ENCODE measurements around the gene WRAP73.

Gene WRAP73

GRCh38 chr1:3649342-3650247, at the start of gene WRAP73:
TSS of gene WRAP73 (minus strand) at chr1:3650103. CDS start at chr1:3649999, 104 bp downstream.
- DNase-seq: peak; percentile 81

GRCh38 chr1:3699596-3699995, 49.7 kb upstream of the WRAP73 start:
- DNase-seq: no peak

- no peak for DNase-seq
Observed at GRCh38 chr1:3698660-3699408, 48.9 kb upstream of the WRAP73 start.

GRCh38 chr1:3697810-3698209, 47.9 kb upstream of the WRAP73 start:
- DNase-seq: no peak

- DNase-seq: no peak
Observed at GRCh38 chr1:3697104-3697503, 47.2 kb upstream of the WRAP73 start.

- no peak for DNase-seq
Observed at GRCh38 chr1:3696689-3697088, 46.8 kb upstream of the WRAP73 start.

- DNase-seq: no peak
Observed at GRCh38 chr1:3695326-3696217, 45.7 kb upstream of the WRAP73 start.

GRCh38 chr1:3693321-3693720, 43.4 kb upstream of the WRAP73 start:
- DNase-seq: no peak

- DNase-seq: no peak
Observed at GRCh38 chr1:3692598-3692997, 42.7 kb upstream of the WRAP73 start.

GRCh38 chr1:3691421-3692204, 41.7 kb upstream of the WRAP73 start:
- DNase-seq: peak; percentile 42

GRCh38 chr1:3690282-3691065, 40.6 kb upstream of the WRAP73 start:
- peak; percentile 83 for DNase-seq

GRCh38 chr1:3689138-3689750, 39.3 kb upstream of the WRAP73 start:
- DNase-seq: no peak

- DNase-seq: no peak
Observed at GRCh38 chr1:3688356-3689137, 38.6 kb upstream of the WRAP73 start.

- no peak for DNase-seq
Observed at GRCh38 chr1:3687504-3687903, 37.6 kb upstream of the WRAP73 start.

GRCh38 chr1:3685906-3686305, 36.0 kb upstream of the WRAP73 start:
- no peak for DNase-seq

- DNase-seq: no peak
Observed at GRCh38 chr1:3685222-3685621, 35.3 kb upstream of the WRAP73 start.

- no peak for DNase-seq
Observed at GRCh38 chr1:3683992-3684391, 34.1 kb upstream of the WRAP73 start.

GRCh38 chr1:3683197-3683596, 33.3 kb upstream of the WRAP73 start:
- DNase-seq: no peak

- no peak for DNase-seq
Observed at GRCh38 chr1:3681898-3682806, 32.2 kb upstream of the WRAP73 start.

All from NCI-H526 treated with DMSO at 0.1 percent for 48 hours (cell line).